Uterus (tissue), 2 donors: Measurements from ENCODE around the gene HLCS.

Experiments
- CTCF ChIP-seq, 4 experiments: fragments of 200-600 bp in 2 of 4; fragments of 450-650 bp in 2 of 4; sonication (generic) in 2 of 4; IDR thresholded peaks; one replicate each; pipeline ENCODE4 v1.5.1; 2016 to 2019; ENCODE audit warnings: antibody characterized with exemption in 4 of 4, mild to moderate bottlenecking in 2 of 4, moderate library complexity in 1 of 4
- POLR2A ChIP-seq, 2 donors: fragments of 450-650 bp; IDR thresholded peaks; one replicate each; pipeline ENCODE4 v1.6.1; 2016; ENCODE audit warnings: antibody characterized with exemption in 2 of 2, mild to moderate bottlenecking in 1 of 2, moderate library complexity in 1 of 2

GRCh38 chr21:36948686-36949085, 17.8 kb downstream of the HLCS start:
- TF ChIP-seq CTCF (IDR thresholded peaks at IDR 0.05) (no peak), POLR2A (IDR thresholded peaks at IDR 0.05) (no peak)
